ENCODE results near the gene IFNL1.

DNA sequence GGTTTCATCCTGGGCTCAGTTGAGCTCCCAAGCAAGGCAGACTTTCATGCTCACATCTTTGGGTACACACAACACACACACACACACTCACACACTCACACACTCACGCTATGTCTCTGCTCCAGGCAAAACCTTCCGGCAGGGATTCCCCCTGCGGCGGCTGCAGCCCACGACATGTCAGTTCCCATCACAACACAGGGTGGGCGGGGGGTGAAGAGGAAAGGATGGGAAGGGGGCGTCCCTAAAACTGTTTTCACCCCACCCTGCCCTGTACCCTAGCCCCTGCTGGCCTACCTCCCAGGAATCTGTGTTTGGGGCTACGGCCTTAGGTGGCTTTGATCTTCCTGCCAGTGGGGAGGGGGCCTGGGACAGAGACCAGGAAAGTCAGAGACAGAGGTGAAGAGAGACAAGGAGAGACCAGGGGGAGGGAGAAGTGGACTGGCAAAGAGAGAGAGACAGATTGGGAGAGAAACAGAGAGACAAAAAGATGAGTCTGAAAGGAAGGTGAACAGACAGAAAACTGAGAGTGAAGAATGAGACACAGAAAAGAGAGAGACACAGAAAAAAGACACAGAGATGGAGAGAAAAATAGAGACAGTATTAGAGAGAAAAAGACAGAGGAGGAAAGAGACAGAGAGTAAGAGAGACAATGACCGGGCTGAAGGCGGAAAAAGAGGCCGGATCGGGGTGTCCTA is 20.6 kb downstream of the IFNL1 start:
- TF ChIP-seq EZH2 (IDR thresholded peaks at IDR 0.05; ENCODE audit: borderline replicate concordance, low read length) (no peak), CTCF (IDR thresholded peaks at IDR 0.05; ENCODE audit: low read length) (no peak)

Measured in OCI-LY1 (cell line).